ENCODE data around the gene CD200R1.

CD200R1 gene

DNA sequence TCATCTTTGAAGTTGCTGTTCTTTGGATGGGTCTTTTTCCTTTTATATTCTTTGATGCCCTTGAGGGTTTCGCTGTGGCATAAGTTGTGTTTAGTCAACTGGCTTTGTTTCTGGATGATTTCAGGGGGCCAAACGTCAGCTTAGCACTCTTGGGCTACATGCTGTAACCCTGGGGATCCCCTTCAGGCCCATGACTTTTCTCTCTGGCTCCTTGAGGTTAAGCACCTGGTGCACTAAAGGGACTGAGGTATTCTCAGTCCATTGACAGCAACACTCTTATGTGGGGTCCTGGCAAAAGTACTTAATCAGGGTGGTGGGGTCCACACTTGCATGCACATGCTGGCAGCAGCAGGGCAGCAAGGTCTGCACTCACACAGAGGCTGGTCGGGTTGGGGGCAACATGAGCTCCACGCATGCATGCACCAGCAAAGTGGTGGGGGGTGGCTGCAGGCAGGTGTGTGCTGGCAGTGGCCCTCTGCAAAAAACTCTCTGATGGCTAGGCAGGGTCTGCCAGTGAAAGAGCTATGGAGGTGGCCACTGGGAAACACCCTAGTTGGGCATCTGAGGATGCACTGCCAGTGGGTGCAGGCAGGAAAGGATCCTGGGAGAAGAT, 90.1 kb downstream of the CD200R1 start:
- DNase-seq, result no peak

DNA sequence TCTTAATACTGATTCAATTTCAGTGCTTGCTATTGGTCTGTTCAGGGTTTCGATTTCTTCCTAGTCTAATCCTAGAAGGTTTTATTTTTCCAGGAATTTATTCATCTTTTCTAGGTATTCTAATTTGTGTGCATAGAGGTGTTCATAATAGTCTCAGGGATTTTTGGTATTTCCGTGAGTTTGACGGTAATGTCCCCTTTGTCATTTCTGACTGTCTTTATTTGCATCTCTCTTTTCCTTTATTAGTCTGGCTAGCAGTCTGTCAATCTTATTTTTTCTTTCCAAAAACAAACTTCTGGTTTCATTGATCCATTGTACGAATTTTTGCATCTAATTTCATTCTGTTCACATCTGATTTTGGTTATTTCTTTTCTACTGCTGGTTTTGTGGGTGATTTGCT, 93.0 kb downstream of the CD200R1 start:
- no peak for DNase-seq

DNA sequence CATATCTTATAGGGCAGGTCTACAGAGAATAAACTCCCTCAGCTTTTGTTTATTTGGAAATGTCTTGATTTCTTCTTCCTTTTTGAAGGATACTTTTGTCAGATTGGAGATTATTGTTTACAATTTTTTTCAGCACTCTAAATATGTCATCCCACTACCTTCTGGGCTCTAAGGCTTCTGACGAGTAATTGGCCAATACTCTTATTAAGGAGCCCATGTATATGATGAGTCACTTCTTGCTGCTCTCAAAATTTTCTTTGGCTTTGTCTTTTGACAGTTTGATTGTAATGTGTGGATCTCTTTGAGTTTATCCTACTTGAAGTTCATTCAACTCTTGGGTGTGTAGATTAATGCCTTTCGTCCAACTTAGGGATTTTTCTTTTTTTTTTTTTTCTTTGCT, 99.3 kb downstream of the CD200R1 start:
- DNase-seq, result no peak

DNA sequence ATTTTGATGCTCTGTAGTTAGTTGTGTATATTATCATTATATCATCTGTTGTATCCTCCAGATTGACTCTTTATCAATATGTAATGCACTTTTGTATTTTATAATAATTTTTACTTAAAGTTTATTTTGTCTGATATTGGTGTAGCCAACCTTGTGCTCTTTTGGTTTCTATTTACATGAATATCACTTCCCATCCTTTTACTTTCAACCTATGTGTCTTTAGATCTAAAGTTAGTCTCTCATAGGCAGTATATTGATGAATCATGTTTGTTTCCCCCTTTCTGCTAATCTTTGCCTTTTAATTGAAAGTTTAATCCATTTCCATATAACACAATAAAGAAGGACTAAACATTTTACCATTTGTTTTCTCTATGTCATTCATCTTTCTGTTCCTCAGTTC, 100.2 kb downstream of the CD200R1 start:
- no peak for DNase-seq

DNA sequence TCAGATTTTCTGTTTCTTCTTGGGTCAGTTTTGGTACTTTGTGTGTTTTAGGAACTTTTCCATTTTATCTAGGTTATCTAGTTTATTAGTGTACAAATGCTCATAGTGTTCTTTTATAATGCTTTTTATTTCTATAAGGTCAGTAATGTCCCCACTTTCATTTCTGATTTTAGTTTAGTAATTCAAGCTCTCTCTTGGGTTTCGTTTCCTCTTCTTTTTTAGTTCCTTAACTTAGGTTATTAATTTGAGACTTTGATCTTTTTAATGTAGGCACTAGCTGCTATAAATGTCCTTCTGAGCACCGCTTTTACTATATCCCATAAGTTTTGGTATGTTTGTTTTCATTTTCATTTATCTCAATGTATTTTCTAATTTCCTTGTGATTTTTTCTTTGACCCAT, 101.3 kb downstream of the CD200R1 start:
- no peak for DNase-seq

DNA sequence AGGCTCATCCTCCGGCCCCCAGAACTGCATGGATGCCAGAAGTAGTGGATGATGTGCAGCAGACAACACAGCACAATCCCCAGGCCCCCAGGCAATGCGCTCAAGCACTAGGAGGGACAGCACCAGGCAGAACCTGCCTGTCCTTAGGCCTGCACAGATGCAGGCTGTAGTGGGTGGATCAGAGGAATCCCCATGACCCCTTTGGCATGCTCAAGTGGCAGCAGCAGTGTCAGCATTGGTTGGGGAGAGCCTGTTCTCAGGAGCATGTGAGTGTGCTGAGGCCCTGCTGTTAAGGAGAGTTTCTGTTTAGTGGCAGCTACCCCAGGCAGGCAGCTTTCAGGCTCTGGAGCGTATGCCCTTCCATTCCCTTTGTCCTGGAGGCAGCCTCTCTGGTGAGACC, 103.2 kb downstream of the CD200R1 start:
- no peak for DNase-seq
